GM13976 (cell line): ENCODE results near the gene NEDD4L.

Source experiments
- DNase-seq: peaks from one replicate; pipeline ENCODE4 v3.0.0; 2012; ENCODE audit warnings: low spot score
- in situ Hi-C: fragments of 300-500 bp; cut with MboI; formaldehyde crosslinking; loops from one replicate; pipeline ENCODE4 v1.12.0; 2022; ENCODE audit warnings: low sequenced_read_pairs, mixed read lengths, inconsistent platforms; ENCODE audit not compliant: unreplicated experiment
- TF ChIP-seq, protein P1 (sequence below): IDR thresholded peaks from 2 replicates; pipeline ENCODE4 v1.5.1; 2012; ENCODE audit warnings: borderline replicate concordance, mild to moderate bottlenecking; ENCODE audit not compliant: insufficient read depth; ENCODE audit errors: extremely low read depth, missing control alignments, control extremely low read depth

NEDD4L gene

DNA sequence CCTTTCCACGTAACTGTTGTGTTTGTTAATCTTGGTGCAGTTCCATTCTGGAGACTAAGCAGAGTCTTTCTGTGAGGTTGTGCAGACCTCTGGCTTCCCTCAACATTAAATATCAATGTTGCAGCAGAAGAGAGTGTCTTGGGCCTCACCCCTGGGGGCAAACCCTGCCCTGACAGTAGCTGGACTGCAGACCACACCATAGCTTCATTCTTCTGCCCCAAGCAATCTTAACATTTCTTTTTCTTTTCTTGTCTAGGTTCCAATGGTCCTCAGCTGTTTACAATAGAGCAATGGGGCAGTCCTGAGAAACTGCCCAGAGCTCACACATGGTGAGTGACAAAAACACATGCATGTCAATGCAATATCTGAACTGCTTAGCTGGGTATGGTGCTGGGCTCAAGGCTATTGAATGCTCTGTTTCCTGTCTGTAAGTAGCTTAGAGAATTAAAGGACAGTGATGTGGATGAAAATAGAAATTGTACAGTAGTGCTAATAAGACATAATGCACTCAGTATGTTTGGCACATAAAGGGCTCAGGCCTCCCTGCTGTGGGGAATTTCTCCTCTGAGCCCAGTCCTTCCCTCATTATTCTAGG is 347.3 kb downstream of the NEDD4L start:
- in situ Hi-C loops: no loop called here
- no peak for DNase-seq
- TF ChIP-seq, protein P1, sequence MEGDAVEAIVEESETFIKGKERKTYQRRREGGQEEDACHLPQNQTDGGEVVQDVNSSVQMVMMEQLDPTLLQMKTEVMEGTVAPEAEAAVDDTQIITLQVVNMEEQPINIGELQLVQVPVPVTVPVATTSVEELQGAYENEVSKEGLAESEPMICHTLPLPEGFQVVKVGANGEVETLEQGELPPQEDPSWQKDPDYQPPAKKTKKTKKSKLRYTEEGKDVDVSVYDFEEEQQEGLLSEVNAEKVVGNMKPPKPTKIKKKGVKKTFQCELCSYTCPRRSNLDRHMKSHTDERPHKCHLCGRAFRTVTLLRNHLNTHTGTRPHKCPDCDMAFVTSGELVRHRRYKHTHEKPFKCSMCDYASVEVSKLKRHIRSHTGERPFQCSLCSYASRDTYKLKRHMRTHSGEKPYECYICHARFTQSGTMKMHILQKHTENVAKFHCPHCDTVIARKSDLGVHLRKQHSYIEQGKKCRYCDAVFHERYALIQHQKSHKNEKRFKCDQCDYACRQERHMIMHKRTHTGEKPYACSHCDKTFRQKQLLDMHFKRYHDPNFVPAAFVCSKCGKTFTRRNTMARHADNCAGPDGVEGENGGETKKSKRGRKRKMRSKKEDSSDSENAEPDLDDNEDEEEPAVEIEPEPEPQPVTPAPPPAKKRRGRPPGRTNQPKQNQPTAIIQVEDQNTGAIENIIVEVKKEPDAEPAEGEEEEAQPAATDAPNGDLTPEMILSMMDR: no peak

DNA sequence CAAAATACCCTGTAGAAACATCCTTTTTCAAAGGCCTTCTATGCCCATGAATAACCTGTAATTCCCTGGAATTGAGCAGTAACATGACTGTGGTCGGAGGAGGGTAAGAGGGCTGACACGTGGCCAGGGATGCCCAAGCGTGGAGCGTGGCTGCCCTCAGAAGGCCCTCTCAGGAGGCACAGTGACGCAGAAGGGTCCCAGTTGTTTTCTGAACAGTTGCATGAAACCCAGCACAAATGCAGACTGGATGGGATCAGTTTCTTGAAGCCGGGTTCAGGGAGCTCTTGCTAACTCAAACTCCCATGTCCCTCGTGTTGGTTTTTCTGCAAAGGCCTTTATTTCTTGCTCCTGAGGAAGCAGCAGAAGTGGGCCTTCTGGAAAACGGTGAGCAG is 347.9 kb downstream of the NEDD4L start:
- TF ChIP-seq, protein P1: no peak
- in situ Hi-C loops: no loop called here
- DNase-seq: no peak

DNA sequence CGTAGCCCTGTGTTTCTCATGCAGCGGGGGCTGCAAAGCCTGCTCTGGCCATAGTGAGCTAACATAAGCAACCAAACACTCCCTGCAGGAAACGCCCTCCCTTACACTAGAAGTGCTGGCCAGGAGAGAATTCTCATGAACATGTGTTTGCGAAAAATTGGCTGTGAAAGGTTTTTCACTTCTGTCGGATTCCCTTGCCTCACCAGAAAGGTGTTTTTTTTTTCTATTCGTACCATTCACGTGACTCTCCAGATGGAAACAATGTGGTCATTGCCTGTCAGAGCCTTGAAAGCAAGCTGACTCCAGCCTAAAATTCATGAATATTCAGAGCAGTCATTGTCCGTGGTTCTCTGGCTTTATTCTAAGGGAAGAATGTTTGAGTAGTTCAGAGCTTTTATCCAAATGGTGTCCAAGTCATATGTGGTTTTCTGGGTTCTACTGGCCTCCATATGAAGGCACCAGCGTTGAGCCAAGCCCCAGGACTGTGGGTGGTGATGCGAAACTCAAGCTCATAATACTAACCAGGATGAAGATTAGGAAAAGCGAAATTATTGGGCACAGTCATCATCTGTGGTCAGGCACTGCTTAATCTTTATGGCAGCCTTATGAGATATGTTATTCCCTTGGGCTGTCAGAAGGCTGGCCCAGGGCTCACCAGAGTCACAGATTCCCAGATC is 348.4 kb downstream of the NEDD4L start:
- TF ChIP-seq, protein P1: no peak
- no peak for DNase-seq
- in situ Hi-C loops: no loop called here

DNA sequence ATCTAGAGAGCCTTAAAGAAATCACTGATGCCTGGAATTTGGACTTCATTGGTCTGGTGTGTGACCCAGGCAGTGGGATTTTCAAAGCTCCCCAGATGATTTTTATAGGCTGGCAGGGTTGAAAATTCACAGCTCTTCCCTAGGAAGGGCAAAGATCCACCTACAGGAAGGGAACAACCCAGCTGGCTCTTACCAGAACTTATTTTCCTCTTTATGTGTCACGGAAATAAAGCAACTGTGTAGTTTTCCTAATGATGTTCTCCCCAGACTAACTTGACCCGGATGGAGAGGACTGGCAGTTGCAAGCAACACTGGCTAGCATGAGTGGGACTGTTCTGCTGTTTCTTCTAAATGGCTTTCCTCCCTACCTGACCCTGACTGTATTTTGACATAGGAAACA is 349.3 kb downstream of the NEDD4L start:
- in situ Hi-C loops: no loop called here
- TF ChIP-seq, protein P1: no peak
- no peak for DNase-seq

DNA sequence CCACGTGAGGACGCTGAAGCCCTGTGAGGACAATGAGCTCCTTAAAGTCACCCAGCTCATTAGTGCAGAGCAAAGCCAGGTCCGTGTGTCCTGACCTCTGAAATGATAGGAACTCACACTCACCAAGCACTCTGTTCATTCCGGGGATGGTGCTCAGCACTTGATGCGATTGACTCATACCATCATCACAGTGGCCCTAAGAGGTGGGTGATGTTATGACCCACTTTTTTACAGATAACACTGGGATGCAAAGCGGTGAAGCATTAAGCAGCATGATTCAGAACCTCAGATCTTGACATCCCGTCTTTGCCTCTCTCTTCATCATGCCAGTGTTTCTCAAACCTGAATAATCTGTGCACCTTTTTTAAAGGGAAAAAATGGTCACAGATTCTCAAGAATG is 350.0 kb downstream of the NEDD4L start:
- in situ Hi-C loops: no loop called here
- TF ChIP-seq, protein P1: no peak
- no peak for DNase-seq

DNA sequence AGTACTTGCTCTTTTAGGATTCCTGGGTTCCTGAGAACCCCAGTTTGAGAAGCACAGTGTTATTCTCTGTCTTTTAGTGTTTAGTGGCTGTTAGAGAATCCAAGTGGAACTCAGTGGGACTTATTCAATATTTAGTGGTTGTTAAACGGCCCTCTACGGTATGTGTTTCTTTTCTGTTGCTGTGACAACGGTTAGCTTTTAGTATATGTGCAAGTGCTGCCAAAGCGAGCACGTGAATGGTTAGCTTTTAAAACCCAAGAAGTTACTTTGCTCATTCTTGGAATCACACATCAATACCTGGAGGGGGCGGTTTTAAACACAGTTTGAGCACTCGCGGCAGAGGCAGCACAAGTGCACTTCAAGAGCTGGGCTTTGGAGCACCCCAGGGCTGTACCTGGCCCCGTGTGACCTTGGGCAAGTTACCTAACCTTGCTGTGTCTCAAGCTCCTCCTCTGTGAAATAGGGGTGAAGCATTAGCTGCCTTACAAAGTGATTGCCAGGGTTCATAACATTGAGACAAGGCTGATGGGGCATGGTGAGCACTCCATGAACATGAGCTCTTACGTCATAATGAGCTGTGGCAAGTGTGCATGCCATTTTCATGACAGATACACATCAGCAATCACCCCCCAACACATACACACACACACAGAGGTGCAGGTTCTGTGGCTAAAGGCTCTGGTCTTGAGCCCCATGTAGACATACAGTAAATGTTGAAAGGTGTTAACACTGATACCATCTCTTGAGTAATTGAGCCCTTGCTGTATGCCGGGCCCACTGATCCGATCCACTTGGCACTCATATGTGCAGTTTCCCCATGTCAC is 350.8 kb downstream of the NEDD4L start:
- in situ Hi-C loops: no loop called here
- TF ChIP-seq, protein P1: no peak
- DNase-seq: no peak
